ENCODE measurements around the gene PGPEP1.

PGPEP1 gene

GRCh38 chr19:18418029-18418482, 77.7 kb downstream of the PGPEP1 start:
- DNase-seq (ENCODE audit: low spot score): peak; percentile 55

- DNase-seq (ENCODE audit: low spot score): peak; percentile 74
Measured at GRCh38 chr19:18418483-18419194, 78.2 kb downstream of the PGPEP1 start.

GRCh38 chr19:18419195-18419698, 78.8 kb downstream of the PGPEP1 start, which contains the start of gene SSBP4:
SSBP4 (plus strand) TSS chr19:18419398; CDS start chr19:18419649, 251 bp downstream.
- peak; percentile 86 for DNase-seq (ENCODE audit: low spot score)
